Smooth muscle cell (in vitro differentiated cells): Measurements from ENCODE around the gene HOMEZ. TPM values are rescaled to one million over a fixed set of nuclear protein-coding genes. Genes with fewer than 3 reads are reported as not detected.

Experiments used
- DNase-seq: peaks from one replicate; lab custom pipeline; 2025; ENCODE audit not compliant: unreplicated experiment; lab: John Stamatoyannopoulos, UW
- H2AFZ ChIP-seq: fragments of 200-600 bp; sonication (generic); 2 replicates; pipeline ENCODE4 v1.6.0; 2016; ENCODE audit warnings: antibody characterized with exemption, low read depth, mild to moderate bottlenecking
- H3F3A ChIP-seq: fragments of 200-600 bp; sonication (generic); 2 replicates; pipeline ENCODE4 v1.6.0; 2017; ENCODE audit warnings: antibody characterized with exemption, low read depth
- H3K27ac ChIP-seq: fragments of 200-600 bp; sonication (generic); 2 replicates; pipeline ENCODE4 v1.5.1; 2016; ENCODE audit warnings: low read depth, mild to moderate bottlenecking
- H3K27me3 ChIP-seq: fragments of 200-600 bp; sonication (generic); 2 replicates; pipeline ENCODE4 v1.6.1; 2016; ENCODE audit warnings: low read depth, mild to moderate bottlenecking
- H3K36me3 ChIP-seq: fragments of 200-600 bp; sonication (generic); 2 replicates; pipeline ENCODE4 v1.5.1; 2016; ENCODE audit warnings: low read depth
- H3K4me1 ChIP-seq: fragments of 200-600 bp; sonication (generic); 2 replicates; pipeline ENCODE4 v1.5.1; 2016; ENCODE audit warnings: low read depth
- H3K4me2 ChIP-seq: fragments of 200-600 bp; sonication (generic); 2 replicates; pipeline ENCODE4 v1.6.0; 2016; ENCODE audit warnings: mild to moderate bottlenecking
- H3K4me3 ChIP-seq: fragments of 200-600 bp; sonication (generic); 2 replicates; pipeline ENCODE4 v1.5.1; 2016; ENCODE audit warnings: mild to moderate bottlenecking
- H3K79me2 ChIP-seq: fragments of 200-600 bp; sonication (generic); 2 replicates; pipeline ENCODE4 v1.6.0; 2016; ENCODE audit warnings: low read depth, mild to moderate bottlenecking
- H3K9ac ChIP-seq: fragments of 200-600 bp; sonication (generic); 2 replicates; pipeline ENCODE4 v1.6.0; 2016; ENCODE audit warnings: low read depth
- H3K9me3 ChIP-seq: fragments of 200-600 bp; sonication (generic); replicated peaks from 2 replicates; pipeline ENCODE4 v1.5.1; 2016; ENCODE audit warnings: low read depth
- H4K20me1 ChIP-seq: fragments of 200-600 bp; sonication (generic); 2 replicates; pipeline ENCODE4 v1.6.0; 2016; ENCODE audit warnings: low read depth
- WGBS: methylation state at CpG from one replicate; pipeline ENCODE4 v1.1.7; 2016; ENCODE audit warnings: low lambda C conversion rate; 5-methylcytosine and 5-hydroxymethylcytosine counted together
- polyA plus RNA-seq: library from polyadenylated mRNA; unstranded; fragments of >200 nt; fragmentation: Nextera tagmentation; extraction: Ambion mirVana; gene quantifications from 2 replicates; pipeline ENCODE4 v1.2.1, GENCODE V29; 2016
- total RNA-seq: library from RNA; depleted of rRNA; stranded (reverse); fragments of >200 nt; gene quantifications from 2 replicates; pipeline ENCODE4 v1.2.3, GENCODE V29; 2014
- TF ChIP-seq, protein P1 (sequence below): fragments of 200-600 bp; sonication (generic); IDR thresholded peaks from 2 replicates; pipeline ENCODE4 v1.5.1; 2017; ENCODE audit warnings: borderline replicate concordance, mild to moderate bottlenecking, antibody characterized with exemption; ENCODE audit not compliant: insufficient read depth, poor library complexity, severe bottlenecking

HOMEZ gene
- total and polyA plus RNA-seq, 2 experiments from 2014 or later: 4.9 to 5.4 TPM

DNA sequence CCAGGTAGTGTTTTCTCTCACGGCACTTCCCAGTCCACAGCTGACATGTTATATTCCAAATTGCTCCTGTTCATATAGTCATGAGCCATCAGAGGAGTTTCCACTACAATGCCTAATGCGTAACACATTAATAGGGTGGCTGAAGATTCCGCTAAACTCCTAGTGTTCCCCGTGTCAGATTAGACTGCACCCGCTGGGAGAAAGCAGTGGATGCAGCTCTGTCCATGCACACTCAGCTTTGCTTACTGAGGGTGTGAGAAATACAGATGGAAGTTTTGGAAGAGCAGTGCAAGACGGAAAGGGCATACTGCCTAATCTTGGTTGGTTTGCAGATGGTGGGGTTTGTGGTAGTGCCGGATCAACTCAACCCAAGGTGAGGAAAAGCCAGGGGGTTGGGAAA lies 11.2 kb upstream of the HOMEZ start:
- no peak for DNase-seq
- peaks cover 5% of the 10 kb centered on the region for H3K4me1 ChIP-seq
- no peaks in the 10 kb centered on the region for H3K9me3 ChIP-seq
- H3K27me3 ChIP-seq: no peaks in the 10 kb centered on the region
- H4K20me1 ChIP-seq: no peaks in the 10 kb centered on the region
- no peak overlapping the region for H3K9ac ChIP-seq
- 91% methylated on average over 7 of the region's 7 CpGs for WGBS
- no peaks in the 10 kb centered on the region for H3K36me3 ChIP-seq
- no peak overlapping the region for H3K4me2 ChIP-seq
- H3K79me2 ChIP-seq: no peaks in the 10 kb centered on the region
- H3F3A ChIP-seq: peaks cover 2% of the 10 kb centered on the region
- no peak overlapping the region for H3K27ac ChIP-seq
- H2AFZ ChIP-seq: no peak overlapping the region
- TF ChIP-seq, protein P1, sequence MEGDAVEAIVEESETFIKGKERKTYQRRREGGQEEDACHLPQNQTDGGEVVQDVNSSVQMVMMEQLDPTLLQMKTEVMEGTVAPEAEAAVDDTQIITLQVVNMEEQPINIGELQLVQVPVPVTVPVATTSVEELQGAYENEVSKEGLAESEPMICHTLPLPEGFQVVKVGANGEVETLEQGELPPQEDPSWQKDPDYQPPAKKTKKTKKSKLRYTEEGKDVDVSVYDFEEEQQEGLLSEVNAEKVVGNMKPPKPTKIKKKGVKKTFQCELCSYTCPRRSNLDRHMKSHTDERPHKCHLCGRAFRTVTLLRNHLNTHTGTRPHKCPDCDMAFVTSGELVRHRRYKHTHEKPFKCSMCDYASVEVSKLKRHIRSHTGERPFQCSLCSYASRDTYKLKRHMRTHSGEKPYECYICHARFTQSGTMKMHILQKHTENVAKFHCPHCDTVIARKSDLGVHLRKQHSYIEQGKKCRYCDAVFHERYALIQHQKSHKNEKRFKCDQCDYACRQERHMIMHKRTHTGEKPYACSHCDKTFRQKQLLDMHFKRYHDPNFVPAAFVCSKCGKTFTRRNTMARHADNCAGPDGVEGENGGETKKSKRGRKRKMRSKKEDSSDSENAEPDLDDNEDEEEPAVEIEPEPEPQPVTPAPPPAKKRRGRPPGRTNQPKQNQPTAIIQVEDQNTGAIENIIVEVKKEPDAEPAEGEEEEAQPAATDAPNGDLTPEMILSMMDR: no peak
- H3K4me3 ChIP-seq: no peak overlapping the region

DNA sequence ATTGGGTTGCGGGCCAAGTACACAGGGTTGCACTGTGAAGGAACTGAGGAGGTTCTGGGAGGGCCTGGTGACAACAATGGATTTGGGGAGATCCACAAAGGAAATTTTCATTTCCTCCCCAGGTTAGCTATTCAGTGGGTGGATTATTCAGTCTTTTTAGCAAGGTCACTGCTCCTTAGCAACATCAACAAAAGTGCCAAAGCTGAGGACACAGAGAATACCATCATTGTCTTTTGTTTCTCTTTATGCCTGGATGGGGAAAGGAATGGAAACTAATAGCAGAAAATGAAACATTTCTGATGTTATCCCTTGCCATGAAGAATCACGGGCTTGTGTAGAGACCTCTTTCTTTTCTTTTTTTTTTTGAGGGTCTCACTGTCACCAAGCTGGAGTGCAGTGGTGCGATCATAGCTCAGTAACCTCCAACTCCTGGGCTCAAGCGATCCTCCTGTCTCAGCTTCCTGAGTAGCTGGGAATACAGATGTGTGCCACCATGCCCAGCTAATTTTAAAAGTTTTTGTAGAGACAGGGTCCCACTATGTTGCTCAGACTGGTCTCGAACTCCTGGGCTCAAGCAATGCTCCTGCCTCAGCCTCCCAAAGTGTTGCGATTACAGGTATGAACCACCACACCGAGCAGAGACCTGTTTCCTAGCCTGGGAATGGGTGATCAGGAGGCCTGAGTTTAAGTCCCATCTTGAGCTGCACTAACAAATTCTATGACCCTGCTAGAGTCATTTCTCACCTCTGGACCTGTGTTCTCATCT lies 10.3 kb upstream of the HOMEZ start:
- Histone ChIP-seq H3K9me3 (no peaks in the 10 kb centered on the region), H3K4me2 (no peak overlapping the region), H3F3A (no peaks in the 10 kb centered on the region), H2AFZ (no peak overlapping the region), H3K27me3 (no peaks in the 10 kb centered on the region), H3K27ac (no peak overlapping the region), H3K4me3 (no peak overlapping the region), H3K79me2 (no peaks in the 10 kb centered on the region), H4K20me1 (no peaks in the 10 kb centered on the region), H3K4me1 (peaks cover 5% of the 10 kb centered on the region), H3K36me3 (no peaks in the 10 kb centered on the region), H3K9ac (no peak overlapping the region)
- no peak for DNase-seq
- 96% methylated on average over 7 of the region's 7 CpGs for WGBS
- TF ChIP-seq, protein P1: no peak

DNA sequence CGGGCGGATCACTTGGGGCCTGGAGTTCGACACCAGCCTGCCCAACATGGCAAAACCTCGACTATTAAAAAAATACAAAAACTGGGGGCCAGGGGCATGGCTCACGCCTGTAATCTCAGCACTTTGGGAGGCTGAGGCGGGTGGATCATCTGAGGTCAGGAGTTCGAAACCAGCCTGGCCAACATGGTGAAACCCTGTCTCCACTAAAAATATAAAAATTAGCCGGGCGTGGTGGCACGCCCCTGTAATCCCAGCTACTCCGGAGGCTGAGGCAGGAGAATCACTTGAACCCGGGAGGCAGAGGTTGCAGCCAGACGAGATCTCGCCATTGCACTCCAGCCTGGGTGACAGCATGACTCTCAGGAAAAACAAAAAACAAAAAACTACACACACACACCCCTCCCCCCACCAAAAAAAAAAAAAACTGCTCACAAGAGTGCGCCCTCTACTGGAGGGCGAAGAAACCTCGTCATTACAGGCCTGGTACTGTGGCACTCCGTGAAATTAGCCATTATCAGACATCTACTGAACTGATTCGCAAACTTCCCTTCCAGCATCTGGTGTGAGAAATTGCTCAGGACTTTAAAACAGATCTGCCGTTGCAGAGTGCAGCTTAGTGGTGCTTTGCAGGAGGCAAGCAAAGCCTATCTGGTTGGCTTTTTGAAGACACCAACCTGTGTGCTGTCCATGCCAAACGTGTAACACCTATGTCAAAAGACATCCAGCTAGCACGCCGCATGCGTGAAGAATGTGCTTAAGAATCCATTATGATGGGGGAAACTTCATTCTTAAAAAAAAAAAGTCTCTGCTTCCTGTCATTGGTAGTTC lies 9.0 kb upstream of the HOMEZ start:
- Histone ChIP-seq H3F3A (no peaks in the 10 kb centered on the region), H2AFZ (no peak overlapping the region), H4K20me1 (no peaks in the 10 kb centered on the region), H3K4me2 (no peak overlapping the region), H3K27ac (no peak overlapping the region), H3K36me3 (no peaks in the 10 kb centered on the region), H3K79me2 (no peaks in the 10 kb centered on the region), H3K9ac (no peak overlapping the region), H3K27me3 (no peaks in the 10 kb centered on the region), H3K4me3 (no peak overlapping the region), H3K9me3 (no peaks in the 10 kb centered on the region), H3K4me1 (no peaks in the 10 kb centered on the region)
- 47% methylated on average over 23 of the region's 24 CpGs for WGBS
- TF ChIP-seq, protein P1: peak; percentile 91
- no peak for DNase-seq
